Esophagus squamous epithelium (tissue), 5 donors: ENCODE results near the gene SMIM5. TPM values are rescaled to one million over a fixed set of nuclear protein-coding genes. Genes with fewer than 3 reads are reported as not detected.

Source experiments
- DNase-seq: peaks from one replicate; lab custom pipeline; 2025; lab: John Stamatoyannopoulos, UW
- H3K27ac ChIP-seq, 4 donors: fragments of 200-600 bp; sonication (generic); one replicate each; pipeline ENCODE4 v1.5.1; 2016 to 2019; ENCODE audit warnings: mild to moderate bottlenecking in 1 of 4
- H3K27me3 ChIP-seq, 4 donors: fragments of 200-600 bp; sonication (generic); 1 replicate in 3 of 4; 2 replicates in 1 of 4; pipeline versions ENCODE4 v1.5.1 to v1.6.0; 2017 to 2021; ENCODE audit warnings: antibody characterized with exemption in 1 of 4
- H3K36me3 ChIP-seq, 3 donors: fragments of 200-600 bp; sonication (generic); one replicate each; pipeline ENCODE4 v1.5.1; 2016 to 2019
- H3K4me1 ChIP-seq, 3 donors: fragments of 200-600 bp; sonication (generic); one replicate each; pipeline ENCODE4 v1.5.1; 2017 to 2019
- H3K4me3 ChIP-seq, 4 donors: fragments of 200-600 bp; sonication (generic); 1 replicate in 3 of 4; 2 replicates in 1 of 4; pipeline ENCODE4 v1.5.1; 2016 to 2019; ENCODE audit warnings: mild to moderate bottlenecking in 2 of 4, moderate library complexity in 1 of 4
- H3K9me3 ChIP-seq, 3 donors: fragments of 200-600 bp; sonication (generic); one replicate each; pipeline ENCODE4 v1.5.1; 2016 to 2019
- POLR2A ChIP-seq, 4 donors: fragments of 450-650 bp; IDR thresholded peaks; one replicate each; pipeline ENCODE4 v1.6.1; 2017; ENCODE audit warnings: antibody characterized with exemption in 4 of 4, mild to moderate bottlenecking in 4 of 4, moderate library complexity in 3 of 4
- WGBS, 2 donors: methylation state at CpG; one replicate each; pipeline ENCODE4 v1.1.5; 2018; 5-methylcytosine and 5-hydroxymethylcytosine counted together
- intact Hi-C: fragments of 100-400 bp; cut with DNase I; formaldehyde crosslinking; loops from one replicate; pipeline ENCODE4 v1.15.0; 2022
- total RNA-seq, 4 donors: library from RNA; depleted of rRNA; stranded (reverse); fragments of >200 nt; gene quantifications; one replicate each; pipeline ENCODE4 v1.1.0, GENCODE V29; 2016
- TF ChIP-seq, protein P1 (sequence below), 6 experiments: fragments of 450-650 bp in 4 of 6; fragments of 200-600 bp in 2 of 6; sonication (generic) in 2 of 6; IDR thresholded peaks; one replicate each; pipeline ENCODE4 v1.5.1; 2016 to 2019; ENCODE audit warnings: antibody characterized with exemption in 6 of 6, mild to moderate bottlenecking in 4 of 6, moderate library complexity in 4 of 6
- donor health status: DM: yes; HTN: yes; CAD: no.

SMIM5 gene
- total RNA-seq, 4 donors from 2014 or later: 7.4 to 16.8 (median 8.6) TPM

DNA sequence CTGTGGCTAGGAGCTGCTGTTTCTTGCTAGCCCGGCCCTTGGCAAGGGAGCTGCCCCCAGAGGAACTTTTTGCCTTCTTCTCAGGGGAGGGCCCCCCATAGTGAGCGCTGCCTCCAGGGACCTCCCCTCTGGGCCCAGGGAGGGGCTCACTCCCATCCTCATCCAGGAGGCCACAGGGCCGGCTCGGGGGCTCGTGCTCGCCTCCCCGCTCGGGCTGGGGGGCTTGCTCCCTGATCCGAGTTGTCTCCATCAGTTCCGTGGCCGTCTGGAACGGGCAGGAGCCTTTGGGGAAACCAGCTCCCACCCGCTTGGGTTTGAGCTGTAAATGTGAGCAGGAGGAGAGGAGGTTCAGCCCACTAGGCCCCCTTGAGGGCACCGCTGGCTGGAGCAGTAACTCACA is 4.1 kb upstream of the SMIM5 start:
- no peaks in the 10 kb centered on the region for H3K27me3 ChIP-seq
- WGBS, 2 donors: no CpG with 5 or more reads among the region's 14 CpGs
- no peak overlapping the region for H3K4me3 ChIP-seq
- TF ChIP-seq, protein P1, sequence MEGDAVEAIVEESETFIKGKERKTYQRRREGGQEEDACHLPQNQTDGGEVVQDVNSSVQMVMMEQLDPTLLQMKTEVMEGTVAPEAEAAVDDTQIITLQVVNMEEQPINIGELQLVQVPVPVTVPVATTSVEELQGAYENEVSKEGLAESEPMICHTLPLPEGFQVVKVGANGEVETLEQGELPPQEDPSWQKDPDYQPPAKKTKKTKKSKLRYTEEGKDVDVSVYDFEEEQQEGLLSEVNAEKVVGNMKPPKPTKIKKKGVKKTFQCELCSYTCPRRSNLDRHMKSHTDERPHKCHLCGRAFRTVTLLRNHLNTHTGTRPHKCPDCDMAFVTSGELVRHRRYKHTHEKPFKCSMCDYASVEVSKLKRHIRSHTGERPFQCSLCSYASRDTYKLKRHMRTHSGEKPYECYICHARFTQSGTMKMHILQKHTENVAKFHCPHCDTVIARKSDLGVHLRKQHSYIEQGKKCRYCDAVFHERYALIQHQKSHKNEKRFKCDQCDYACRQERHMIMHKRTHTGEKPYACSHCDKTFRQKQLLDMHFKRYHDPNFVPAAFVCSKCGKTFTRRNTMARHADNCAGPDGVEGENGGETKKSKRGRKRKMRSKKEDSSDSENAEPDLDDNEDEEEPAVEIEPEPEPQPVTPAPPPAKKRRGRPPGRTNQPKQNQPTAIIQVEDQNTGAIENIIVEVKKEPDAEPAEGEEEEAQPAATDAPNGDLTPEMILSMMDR (IDR thresholded peaks at IDR 0.05): no peak
- TF ChIP-seq POLR2A (IDR thresholded peaks at IDR 0.05): no peak
- intact Hi-C loops: no loop called here
- no peak for DNase-seq
- H3K36me3 ChIP-seq: peaks cover 6 to 83% (median 8%) of the 10 kb centered on the region in 3 donors
- H3K4me1 ChIP-seq: peaks cover 13 to 19% (median 17%) of the 10 kb centered on the region in 3 donors
- no peaks in the 10 kb centered on the region for H3K9me3 ChIP-seq
- H3K27ac ChIP-seq: no peak overlapping the region

DNA sequence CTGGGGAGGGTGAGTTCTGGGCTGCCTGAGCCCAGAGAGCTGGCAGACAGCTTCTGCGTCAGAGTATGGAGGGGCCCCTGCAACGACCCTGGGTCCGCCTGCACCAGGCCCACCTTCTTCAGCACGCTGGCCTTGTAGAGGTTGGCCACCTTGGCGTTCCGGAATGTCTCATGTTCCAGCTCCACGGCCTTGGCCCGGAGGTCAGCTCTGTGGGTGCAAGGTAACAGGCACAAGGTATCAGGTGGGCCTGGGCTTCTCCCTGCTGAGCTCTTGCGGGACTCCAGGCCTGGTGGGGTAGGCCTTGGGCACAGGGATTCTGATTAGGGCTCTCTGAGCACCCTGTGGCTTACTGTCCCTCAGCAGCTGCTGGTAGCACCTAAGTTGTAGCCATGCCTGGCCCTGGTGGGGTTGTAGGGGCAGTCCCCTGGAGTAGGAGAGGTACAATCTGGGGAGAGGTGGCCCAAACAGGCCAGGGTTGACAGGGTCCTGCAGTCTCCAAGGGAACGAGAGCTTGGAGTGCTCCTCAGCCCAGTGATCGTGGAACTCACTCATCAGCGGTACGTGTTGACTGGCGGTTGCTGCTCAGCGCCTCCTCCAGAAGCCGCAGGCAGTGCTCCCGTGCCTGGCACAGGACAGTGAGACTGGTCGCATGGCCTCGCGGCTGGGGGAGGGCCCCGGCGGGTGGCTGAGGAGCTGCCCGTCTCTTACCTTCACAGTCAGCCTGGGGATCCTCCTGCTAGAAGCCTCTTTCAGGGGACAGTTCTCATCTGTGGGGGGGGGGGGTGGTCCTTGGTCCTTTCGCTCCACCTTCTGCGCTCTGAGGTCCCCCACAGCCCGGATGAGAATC is 2.9 kb upstream of the SMIM5 start:
- DNase-seq: no peak
- TF ChIP-seq, protein P1 (IDR thresholded peaks at IDR 0.05): no peak
- no peak for TF ChIP-seq POLR2A (IDR thresholded peaks at IDR 0.05)
- intact Hi-C loops: loop anchor here (5.0 kb wide), 1 partner anchor 122 kb away; no protein-coding TSS in a partner anchor
- H3K36me3 ChIP-seq: peaks cover 2 to 72% (median 6%) of the 10 kb centered on the region in 3 donors
- H3K9me3 ChIP-seq: no peaks in the 10 kb centered on the region
- no peaks in the 10 kb centered on the region for H3K27me3 ChIP-seq
- no peak overlapping the region for H3K27ac ChIP-seq
- H3K4me3 ChIP-seq: no peak overlapping the region
- H3K4me1 ChIP-seq: peaks cover 16 to 27% (median 20%) of the 10 kb centered on the region in 3 donors
- WGBS, 2 donors: 91% methylated on average over 15 of the region's 26 CpGs; no CpG with 5 or more reads in 1 of the 2 donors

DNA sequence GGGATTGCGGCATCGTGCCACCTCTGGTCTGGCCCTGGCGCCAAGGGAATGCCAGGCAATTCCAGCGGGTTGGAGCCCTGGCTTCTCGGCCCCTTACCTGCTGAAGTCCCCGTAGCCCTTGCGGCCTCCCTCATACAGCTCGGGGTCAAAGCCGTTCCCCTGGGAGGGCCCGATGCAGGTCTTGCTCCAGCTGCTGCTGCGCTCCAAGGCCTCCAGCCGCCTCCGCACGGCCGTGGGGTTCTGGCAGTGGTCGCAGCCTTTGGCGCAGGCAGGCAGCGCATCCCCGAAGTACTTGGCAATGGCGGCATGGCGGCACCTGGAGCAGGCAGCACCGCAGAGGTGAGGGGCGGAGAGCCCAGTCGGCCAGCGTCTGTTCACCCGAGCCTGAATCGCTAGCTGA is 1.9 kb upstream of the SMIM5 start:
- DNase-seq: no peak
- TF ChIP-seq POLR2A (IDR thresholded peaks at IDR 0.05): no peak
- TF ChIP-seq, protein P1 (IDR thresholded peaks at IDR 0.05): no peak
- 92 to 96% methylated on average over 8 to 15 of the region's 27 CpGs for WGBS, 2 donors
- no peak overlapping the region for H3K27ac ChIP-seq
- no peaks in the 10 kb centered on the region for H3K9me3 ChIP-seq
- peaks cover 0 to 72% (median 6%) of the 10 kb centered on the region in 3 donors for H3K36me3 ChIP-seq
- intact Hi-C loops: loop anchor here (5.0 kb wide), 1 partner anchor 121 kb away; no protein-coding TSS in a partner anchor
- H3K4me1 ChIP-seq: peaks cover 16 to 27% (median 20%) of the 10 kb centered on the region in 3 donors
- H3K27me3 ChIP-seq: no peaks in the 10 kb centered on the region
- H3K4me3 ChIP-seq: no peak overlapping the region

DNA sequence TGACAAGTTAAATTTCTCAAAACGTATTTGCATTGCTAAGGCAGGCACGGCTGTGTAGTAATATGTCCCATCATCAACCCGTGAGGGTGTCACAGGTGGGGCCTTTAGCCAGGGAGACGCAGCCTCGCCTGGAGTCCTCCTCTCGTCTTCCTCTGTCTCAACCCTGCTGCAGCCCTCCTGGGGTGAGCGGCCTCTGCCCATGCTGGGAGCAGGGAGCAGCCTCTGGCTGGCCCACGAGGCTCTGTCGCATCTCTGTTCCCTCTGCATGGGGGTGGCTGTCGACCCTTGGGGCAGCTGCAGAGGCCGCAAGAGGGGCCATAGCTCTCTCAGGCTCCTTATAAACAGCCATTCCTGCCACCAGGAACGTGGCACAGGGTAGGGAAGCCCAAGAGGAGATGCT is 806 bp upstream of the SMIM5 start:
- Histone ChIP-seq H3K4me3 (no peak overlapping the region), H3K4me1 (peaks cover 16 to 34% (median 20%) of the 10 kb centered on the region in 3 donors), H3K27me3 (no peaks in the 10 kb centered on the region), H3K9me3 (no peaks in the 10 kb centered on the region), H3K36me3 (peaks cover 0 to 68% (median 6%) of the 10 kb centered on the region in 3 donors), H3K27ac (peak overlapping the region in 3 of 4 donors; percentile 79 to 84 (median 80))
- WGBS, 2 donors: 76 to 80% methylated on average over 1 to 5 of the region's 12 CpGs
- no peak for DNase-seq
- TF ChIP-seq, protein P1 (IDR thresholded peaks at IDR 0.05): no peak
- no peak for TF ChIP-seq POLR2A (IDR thresholded peaks at IDR 0.05)
- intact Hi-C loops: loop anchor here (5.0 kb wide), 1 partner anchor 120 kb away; no protein-coding TSS in a partner anchor
